Mesendoderm (in vitro differentiated cells): Measurements from ENCODE around the gene C16orf90.

Experiments
- DNase-seq: peaks from one replicate; pipeline ENCODE4 v3.0.0; 2013
- H2AK5ac ChIP-seq: 2 replicates; pipeline ENCODE4 v1.6.1; 2013; ENCODE audit warnings: low read length, inconsistent platforms
- H2BK120ac ChIP-seq: 2 replicates; pipeline ENCODE4 v1.6.1; 2013; ENCODE audit warnings: low read depth, mild to moderate bottlenecking, low read length, moderate library complexity, mixed read lengths
- H2BK15ac ChIP-seq: replicated peaks from 2 replicates; pipeline ENCODE4 v1.6.1; 2013; ENCODE audit warnings: low read depth, mild to moderate bottlenecking, moderate library complexity
- H2BK5ac ChIP-seq: 2 replicates; pipeline ENCODE4 v1.6.1; 2013; ENCODE audit warnings: low read length, inconsistent platforms
- H3K18ac ChIP-seq: 2 replicates; pipeline ENCODE4 v1.6.1; 2013; ENCODE audit warnings: mild to moderate bottlenecking, low read length, mixed read lengths
- H3K23ac ChIP-seq: one replicate; pipeline ENCODE4 v1.6.1; 2013; ENCODE audit warnings: low read length
- H3K27ac ChIP-seq: 2 replicates; pipeline ENCODE4 v1.5.1; 2013; ENCODE audit warnings: low read depth, mild to moderate bottlenecking, inconsistent platforms, low read length, moderate library complexity
- H3K27me3 ChIP-seq: 2 replicates; pipeline ENCODE4 v1.6.1; 2013; ENCODE audit warnings: low read length, control low read depth, mild to moderate bottlenecking, inconsistent platforms; ENCODE audit not compliant: insufficient read depth, poor library complexity
- H3K36me3 ChIP-seq: 2 replicates; pipeline ENCODE4 v1.6.1; 2013; ENCODE audit warnings: low read length, inconsistent platforms; ENCODE audit not compliant: control insufficient read depth, insufficient read depth
- H3K4ac ChIP-seq: one replicate; pipeline ENCODE4 v1.6.1; 2013; ENCODE audit warnings: low read depth, mild to moderate bottlenecking, low read length, moderate library complexity
- H3K4me1 ChIP-seq: 2 replicates; pipeline ENCODE4 v1.6.1; 2013; ENCODE audit warnings: low read depth, low read length, inconsistent platforms; ENCODE audit not compliant: control insufficient read depth
- H3K4me2 ChIP-seq: 2 replicates; pipeline ENCODE4 v1.6.1; 2013; ENCODE audit warnings: low read length
- H3K4me3 ChIP-seq: 2 replicates; pipeline ENCODE4 v1.5.1; 2013; ENCODE audit warnings: mild to moderate bottlenecking, low read length
- H3K56ac ChIP-seq: one replicate; pipeline ENCODE4 v1.6.1; 2013; ENCODE audit warnings: low read length
- H3K79me1 ChIP-seq: 2 replicates; pipeline ENCODE4 v1.6.1; 2013; ENCODE audit warnings: low read length, inconsistent platforms
- H3K79me2 ChIP-seq: 2 replicates; pipeline ENCODE4 v1.6.1; 2013; ENCODE audit warnings: mild to moderate bottlenecking, low read length; ENCODE audit not compliant: control insufficient read depth, insufficient read depth
- H3K9ac ChIP-seq: 2 replicates; pipeline ENCODE4 v1.6.1; 2013; ENCODE audit warnings: low read length, inconsistent platforms
- H4K5ac ChIP-seq: one replicate; pipeline ENCODE4 v1.6.1; 2013; ENCODE audit warnings: low read length
- H4K8ac ChIP-seq: one replicate; pipeline ENCODE4 v1.6.1; 2013; ENCODE audit warnings: low read depth, mild to moderate bottlenecking, control low read depth, low read length, moderate library complexity
- WGBS: extraction: QIAGEN DNeasy Blood & Tissue Kit; methylation state at CpG from one replicate; pipeline ENCODE4 v1.1.7; 2013; ENCODE audit warnings: low lambda C conversion rate, missing lambda C conversion rate; ENCODE audit not compliant: insufficient coverage; ENCODE audit errors: extremely low coverage; 5-methylcytosine and 5-hydroxymethylcytosine counted together

The C16orf90 gene

DNA sequence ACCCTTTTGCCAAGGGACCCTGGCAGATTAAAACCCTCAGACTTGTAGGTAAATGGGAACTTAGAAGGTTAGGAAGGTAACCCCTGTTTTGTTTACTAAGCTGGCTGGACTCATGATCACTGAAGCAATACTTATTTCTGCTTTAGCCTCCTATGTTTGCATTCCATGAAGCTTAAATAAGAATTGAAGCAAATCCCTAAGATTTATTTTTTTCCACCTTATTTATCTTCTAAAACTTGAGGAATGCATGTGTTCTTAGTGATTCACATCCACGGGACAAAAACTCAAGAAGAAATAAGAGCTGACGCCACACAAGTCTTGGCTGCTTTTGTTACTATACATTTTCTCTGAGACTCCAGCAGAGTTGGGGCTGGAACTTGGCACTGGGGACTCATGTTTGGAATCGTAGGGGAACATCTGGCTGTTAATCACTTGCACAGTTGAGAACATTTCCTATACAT lies 41.0 kb upstream of the C16orf90 start:
- Histone ChIP-seq H3K56ac (no peak overlapping the region), H3K4me2 (no peak overlapping the region), H3K4me1 (no peaks in the 10 kb centered on the region), H4K5ac (no peak overlapping the region), H3K79me2 (no peaks in the 10 kb centered on the region), H2AK5ac (no peak overlapping the region), H3K9ac (no peak overlapping the region), H3K79me1 (no peaks in the 10 kb centered on the region), H2BK5ac (no peak overlapping the region), H2BK15ac (no peak overlapping the region), H3K27me3 (no peaks in the 10 kb centered on the region), H2BK120ac (no peak overlapping the region), H4K8ac (no peak overlapping the region), H3K27ac (no peak overlapping the region), H3K36me3 (no peaks in the 10 kb centered on the region), H3K4me3 (no peak overlapping the region), H3K18ac (no peak overlapping the region), H3K4ac (no peak overlapping the region), H3K23ac (no peak overlapping the region)
- no peak for DNase-seq
- WGBS: no CpG with 5 or more reads among the region's 3 CpGs

DNA sequence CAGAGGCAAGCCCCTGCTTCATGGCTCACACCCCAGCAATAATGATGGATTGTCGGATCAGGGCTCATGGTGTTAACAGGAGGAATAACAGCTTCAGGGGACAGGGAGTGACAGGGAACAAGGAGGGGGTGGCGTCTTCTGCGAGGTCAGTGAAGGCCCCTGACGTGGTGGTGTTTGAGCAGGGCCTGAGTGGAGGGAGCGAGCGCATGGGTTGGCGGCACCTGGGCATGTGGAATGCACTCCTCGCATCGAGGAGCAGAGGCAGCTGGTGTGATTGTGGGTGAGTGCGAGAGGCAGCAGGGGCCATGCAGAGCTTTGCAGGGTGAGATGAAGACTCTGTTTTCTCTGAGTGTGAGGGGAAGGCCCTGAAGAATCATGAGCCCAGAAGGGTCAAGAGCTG lies 38.8 kb upstream of the C16orf90 start:
- H3K18ac ChIP-seq: no peak overlapping the region
- H2BK15ac ChIP-seq: no peak overlapping the region
- H2AK5ac ChIP-seq: no peak overlapping the region
- no peak overlapping the region for H2BK120ac ChIP-seq
- H3K79me2 ChIP-seq: no peaks in the 10 kb centered on the region
- H3K56ac ChIP-seq: no peak overlapping the region
- peaks cover 4% of the 10 kb centered on the region for H3K36me3 ChIP-seq
- H3K79me1 ChIP-seq: no peaks in the 10 kb centered on the region
- H3K27ac ChIP-seq: no peak overlapping the region
- no peak overlapping the region for H3K9ac ChIP-seq
- no peaks in the 10 kb centered on the region for H3K4me1 ChIP-seq
- no peak overlapping the region for H3K4me2 ChIP-seq
- no peak overlapping the region for H3K4me3 ChIP-seq
- no peak overlapping the region for H4K5ac ChIP-seq
- no peak overlapping the region for H2BK5ac ChIP-seq
- H3K23ac ChIP-seq: no peak overlapping the region
- DNase-seq: no peak
- no peak overlapping the region for H4K8ac ChIP-seq
- no peaks in the 10 kb centered on the region for H3K27me3 ChIP-seq
- no peak overlapping the region for H3K4ac ChIP-seq
- no CpG with 5 or more reads among the region's 10 CpGs for WGBS

DNA sequence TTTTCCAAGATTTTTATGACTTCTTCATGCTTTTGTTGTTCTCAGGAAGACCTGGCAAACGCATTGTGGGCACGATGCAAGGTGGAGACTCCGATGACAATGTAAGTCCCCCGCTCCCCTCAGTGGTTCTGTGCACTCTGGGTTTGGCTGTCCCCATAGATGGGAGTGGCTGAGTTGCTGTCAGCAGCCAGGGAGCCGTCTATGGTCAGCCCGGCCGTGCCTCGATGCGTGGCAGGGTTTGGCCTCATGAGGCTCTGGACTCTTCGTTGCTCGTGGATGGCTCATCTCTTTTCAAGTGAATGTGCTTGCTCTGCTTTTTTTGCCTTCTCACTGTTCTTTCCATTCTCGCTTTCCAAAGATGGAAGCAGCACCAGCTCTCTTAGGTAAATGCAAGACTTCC lies 37.5 kb upstream of the C16orf90 start:
- Histone ChIP-seq H3K4ac (no peak overlapping the region), H3K4me1 (no peaks in the 10 kb centered on the region), H3K36me3 (peaks cover 4% of the 10 kb centered on the region), H2BK15ac (no peak overlapping the region), H3K79me1 (no peaks in the 10 kb centered on the region), H3K27me3 (no peaks in the 10 kb centered on the region), H4K8ac (no peak overlapping the region), H3K56ac (no peak overlapping the region), H3K4me3 (no peak overlapping the region), H2BK5ac (no peak overlapping the region), H4K5ac (no peak overlapping the region), H2BK120ac (no peak overlapping the region), H3K79me2 (no peaks in the 10 kb centered on the region), H3K18ac (no peak overlapping the region), H3K27ac (no peak overlapping the region), H3K9ac (no peak overlapping the region), H3K4me2 (no peak overlapping the region), H2AK5ac (no peak overlapping the region), H3K23ac (no peak overlapping the region)
- no peak for DNase-seq
- no CpG with 5 or more reads among the region's 12 CpGs for WGBS

DNA sequence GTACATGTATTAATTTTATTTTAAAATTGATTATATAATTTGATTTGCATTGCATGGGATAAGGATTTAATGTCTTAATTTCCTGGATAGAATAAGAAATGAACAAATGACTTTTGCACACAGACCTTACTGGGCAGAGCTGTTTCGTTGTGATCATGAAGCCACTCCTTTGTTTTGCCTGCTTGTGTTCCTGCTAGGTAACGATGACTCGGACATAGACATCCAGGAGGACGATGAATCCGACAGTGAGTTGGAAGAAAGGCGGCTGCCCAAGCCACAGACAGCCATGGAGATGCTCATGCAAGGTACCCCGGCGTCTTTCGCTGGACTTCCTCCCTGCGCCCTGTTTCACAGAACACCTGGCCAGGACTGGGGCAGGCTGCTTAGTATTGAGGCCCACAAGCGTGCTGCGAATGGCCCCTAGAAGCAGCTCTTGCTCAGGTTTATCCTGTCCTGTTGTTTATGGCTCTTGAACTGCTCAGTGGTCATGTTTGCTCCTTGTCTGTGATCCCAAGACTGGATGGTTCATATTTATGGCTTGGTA lies 35.2 kb upstream of the C16orf90 start:
- H3K56ac ChIP-seq: no peak overlapping the region
- H3K9ac ChIP-seq: no peak overlapping the region
- no peak overlapping the region for H3K4me2 ChIP-seq
- no peak overlapping the region for H3K23ac ChIP-seq
- no peaks in the 10 kb centered on the region for H3K4me1 ChIP-seq
- H4K8ac ChIP-seq: no peak overlapping the region
- no peak overlapping the region for H3K18ac ChIP-seq
- H3K79me2 ChIP-seq: no peaks in the 10 kb centered on the region
- H2AK5ac ChIP-seq: no peak overlapping the region
- no peaks in the 10 kb centered on the region for H3K79me1 ChIP-seq
- no peaks in the 10 kb centered on the region for H3K27me3 ChIP-seq
- H2BK5ac ChIP-seq: no peak overlapping the region
- peaks cover 4% of the 10 kb centered on the region for H3K36me3 ChIP-seq
- no peak overlapping the region for H2BK15ac ChIP-seq
- no peak overlapping the region for H3K27ac ChIP-seq
- no peak overlapping the region for H3K4ac ChIP-seq
- WGBS: no CpG with 5 or more reads among the region's 12 CpGs
- peak; percentile 10 for DNase-seq
- H3K4me3 ChIP-seq: no peak overlapping the region
- no peak overlapping the region for H2BK120ac ChIP-seq
- no peak overlapping the region for H4K5ac ChIP-seq

DNA sequence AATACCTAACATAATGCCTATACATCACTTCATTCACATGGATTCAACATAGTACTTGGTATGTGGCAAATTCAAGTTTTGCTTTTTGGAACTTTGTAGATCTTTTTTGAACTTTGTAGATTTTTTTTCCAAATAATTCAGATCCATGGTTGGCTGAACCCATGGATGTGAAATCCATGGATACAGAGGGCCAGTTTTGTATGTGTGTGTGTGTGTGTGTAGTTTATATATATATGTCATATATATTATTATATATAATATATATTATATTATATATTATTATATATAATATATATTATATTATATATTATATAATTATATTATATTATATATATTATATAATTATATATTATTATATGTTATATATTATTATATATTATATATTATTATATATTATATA lies 33.9 kb upstream of the C16orf90 start:
- no peak overlapping the region for H2BK5ac ChIP-seq
- DNase-seq: no peak
- H3K56ac ChIP-seq: no peak overlapping the region
- no peak overlapping the region for H3K27ac ChIP-seq
- H3K9ac ChIP-seq: no peak overlapping the region
- no peak overlapping the region for H3K4me2 ChIP-seq
- H4K5ac ChIP-seq: no peak overlapping the region
- no peak overlapping the region for H3K18ac ChIP-seq
- H3K23ac ChIP-seq: no peak overlapping the region
- no peak overlapping the region for H3K4me3 ChIP-seq
- no peaks in the 10 kb centered on the region for H3K79me1 ChIP-seq
- H2BK15ac ChIP-seq: no peak overlapping the region
- H3K79me2 ChIP-seq: no peaks in the 10 kb centered on the region
- H3K36me3 ChIP-seq: peaks cover 4% of the 10 kb centered on the region
- H3K4me1 ChIP-seq: no peaks in the 10 kb centered on the region
- H4K8ac ChIP-seq: no peak overlapping the region
- H3K4ac ChIP-seq: no peak overlapping the region
- H3K27me3 ChIP-seq: no peaks in the 10 kb centered on the region
- no peak overlapping the region for H2AK5ac ChIP-seq
- H2BK120ac ChIP-seq: no peak overlapping the region

DNA sequence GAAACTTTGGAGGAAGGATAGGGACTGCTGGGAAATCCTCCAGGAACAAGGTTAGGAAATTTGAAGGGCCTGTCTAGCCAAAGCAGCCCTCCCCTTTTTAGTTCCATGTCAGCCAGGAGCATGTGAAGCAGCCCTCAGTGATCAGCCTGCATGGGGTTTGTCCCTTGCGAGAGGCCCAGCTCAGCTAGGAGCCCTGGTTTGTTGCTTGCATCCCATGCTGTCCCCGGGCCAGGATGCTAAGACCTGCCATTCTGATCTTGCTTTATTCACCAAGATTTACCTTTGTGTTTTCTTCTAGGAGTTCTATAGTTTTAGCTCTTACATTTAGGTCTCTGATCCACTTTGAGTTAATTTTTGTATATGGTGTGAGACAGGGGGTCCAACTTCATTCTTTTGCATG lies 33.1 kb upstream of the C16orf90 start:
- no peak overlapping the region for H3K56ac ChIP-seq
- no peak overlapping the region for H3K4me3 ChIP-seq
- no peak overlapping the region for H3K9ac ChIP-seq
- H3K27me3 ChIP-seq: no peaks in the 10 kb centered on the region
- no peak overlapping the region for H2BK120ac ChIP-seq
- peaks cover 5% of the 10 kb centered on the region for H3K36me3 ChIP-seq
- no peak overlapping the region for H3K4ac ChIP-seq
- no peak overlapping the region for H2AK5ac ChIP-seq
- no CpG with 5 or more reads among the region's 2 CpGs for WGBS
- no peaks in the 10 kb centered on the region for H3K79me2 ChIP-seq
- no peak overlapping the region for H3K23ac ChIP-seq
- no peak overlapping the region for H2BK15ac ChIP-seq
- H3K4me2 ChIP-seq: no peak overlapping the region
- H3K4me1 ChIP-seq: no peaks in the 10 kb centered on the region
- H3K79me1 ChIP-seq: no peaks in the 10 kb centered on the region
- no peak for DNase-seq
- no peak overlapping the region for H2BK5ac ChIP-seq
- no peak overlapping the region for H3K18ac ChIP-seq
- H4K5ac ChIP-seq: no peak overlapping the region
- H4K8ac ChIP-seq: no peak overlapping the region
- no peak overlapping the region for H3K27ac ChIP-seq
